NCI-H146 treated with DMSO at 0.1 percent for 48 hours (cell line): Measurements from ENCODE around the gene COL20A1.

ENCODE experiments used
- DNase-seq: peaks from one replicate; lab custom pipeline; 2025; ENCODE audit not compliant: unreplicated experiment; lab: John Stamatoyannopoulos, UW

The COL20A1 gene

DNA sequence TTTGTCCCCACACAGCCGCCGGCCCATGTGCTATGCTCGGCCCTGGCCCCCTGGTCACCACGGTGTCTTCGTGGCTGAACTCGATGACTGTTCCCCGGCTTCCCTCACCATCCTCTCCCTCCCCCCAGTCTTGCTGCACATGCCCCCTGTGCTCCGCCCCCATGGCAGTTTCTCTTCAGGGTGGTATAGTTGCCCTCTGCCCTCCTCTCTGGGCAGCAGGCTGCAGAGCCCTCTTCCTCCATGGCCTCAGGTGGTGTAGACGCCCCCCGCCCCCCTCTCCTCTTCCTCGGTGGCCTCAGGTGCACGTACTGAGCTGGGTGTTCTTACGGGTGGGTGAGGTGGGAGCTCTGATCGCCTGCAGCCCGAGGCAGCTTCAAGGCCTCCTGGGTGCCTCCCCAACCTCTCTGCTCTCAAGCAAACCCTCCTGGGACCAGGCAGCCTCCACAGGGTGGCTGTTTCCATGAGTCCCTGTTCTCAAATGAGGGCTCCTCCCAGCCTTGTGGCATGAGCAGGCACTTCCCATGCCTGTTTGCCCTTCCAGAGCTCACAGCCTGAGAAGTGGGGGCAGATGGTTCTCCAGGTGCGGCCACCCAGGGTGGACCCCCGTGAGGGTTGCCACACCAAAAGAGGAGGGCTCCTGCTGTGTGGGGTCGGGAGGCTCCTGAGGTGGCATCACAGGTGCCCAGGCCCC, 24.8 kb downstream of the COL20A1 start:
- no peak for DNase-seq

DNA sequence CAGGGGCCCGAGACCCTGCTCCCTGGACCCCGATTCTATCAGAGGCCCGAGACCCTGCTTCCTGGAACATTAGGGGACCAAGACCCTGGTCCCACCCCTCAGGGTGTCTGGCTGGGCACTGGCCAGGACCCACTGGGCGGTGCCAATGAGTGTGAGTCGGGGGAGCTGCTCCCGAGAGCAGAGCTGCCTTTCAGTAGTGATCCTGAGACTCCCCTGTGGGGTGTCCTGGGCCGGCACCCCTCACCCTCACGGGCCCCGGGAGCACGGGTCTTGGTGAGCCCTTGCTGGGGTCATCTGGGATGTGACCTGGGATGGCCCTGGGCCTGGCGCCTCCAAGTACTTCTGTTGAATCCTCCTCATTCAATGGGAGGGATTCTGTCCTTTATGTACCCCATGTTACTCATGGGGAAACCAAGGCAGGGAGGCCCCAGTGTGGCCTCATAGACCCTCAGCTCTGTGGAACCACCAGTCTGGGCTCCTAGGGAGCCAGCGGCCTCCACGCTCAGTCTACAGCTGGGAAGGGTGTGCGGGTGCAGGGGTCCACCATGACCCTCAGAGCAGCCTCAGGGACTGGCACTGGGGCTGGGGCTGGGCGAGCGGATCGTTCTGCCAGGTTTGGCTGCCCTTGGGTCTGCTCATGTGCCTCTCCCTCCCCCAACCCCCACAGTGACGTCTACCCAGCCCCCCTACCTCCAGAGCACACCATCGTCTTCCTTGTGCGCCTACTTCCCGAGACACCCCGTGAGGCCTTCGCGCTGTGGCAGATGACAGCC, 25.6 kb downstream of the COL20A1 start:
- DNase-seq, result no peak

DNA sequence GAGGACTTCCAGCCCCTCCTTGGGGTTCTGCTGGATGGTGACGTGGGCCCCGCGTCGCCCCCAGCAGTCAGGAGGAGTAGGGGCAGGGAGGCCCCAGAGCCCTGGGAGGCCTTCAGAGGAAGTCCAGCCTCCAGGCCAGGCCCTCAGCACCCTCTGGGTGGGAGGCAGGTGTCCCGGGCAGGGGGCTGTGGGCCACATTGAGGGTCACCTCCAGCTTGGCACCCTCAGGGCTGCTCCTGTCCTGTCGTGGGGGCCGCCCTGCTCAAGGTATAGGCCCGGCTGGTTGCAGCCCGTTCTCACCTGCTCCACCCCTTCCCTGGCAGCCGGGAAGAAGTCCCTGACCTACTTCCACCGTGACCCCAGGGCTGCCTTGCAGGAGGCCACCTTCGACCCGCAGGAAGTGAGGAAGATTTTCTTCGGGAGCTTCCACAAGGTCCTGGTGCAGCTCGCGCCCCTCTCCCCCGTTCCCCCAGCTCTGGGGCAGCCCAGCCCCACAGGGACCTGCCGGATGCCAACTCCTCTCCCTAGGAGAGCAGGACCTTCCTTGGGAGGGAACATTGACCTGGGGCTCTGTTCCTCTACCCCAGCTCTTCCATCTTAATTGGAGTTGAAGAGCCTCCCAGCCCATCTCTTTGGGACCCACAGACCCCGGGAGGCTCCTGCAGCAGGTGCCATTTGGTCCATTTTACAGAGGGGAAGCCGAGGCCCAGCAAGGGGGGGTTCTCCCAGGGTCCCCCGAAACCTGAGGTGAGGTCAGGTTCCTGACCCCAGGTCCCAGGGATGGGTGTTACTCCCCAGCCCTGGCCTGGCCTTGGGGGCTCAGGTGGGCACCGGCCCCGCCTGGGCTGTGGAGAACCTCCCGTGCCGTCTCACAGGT, 26.4 kb downstream of the COL20A1 start:
- DNase-seq, result no peak

DNA sequence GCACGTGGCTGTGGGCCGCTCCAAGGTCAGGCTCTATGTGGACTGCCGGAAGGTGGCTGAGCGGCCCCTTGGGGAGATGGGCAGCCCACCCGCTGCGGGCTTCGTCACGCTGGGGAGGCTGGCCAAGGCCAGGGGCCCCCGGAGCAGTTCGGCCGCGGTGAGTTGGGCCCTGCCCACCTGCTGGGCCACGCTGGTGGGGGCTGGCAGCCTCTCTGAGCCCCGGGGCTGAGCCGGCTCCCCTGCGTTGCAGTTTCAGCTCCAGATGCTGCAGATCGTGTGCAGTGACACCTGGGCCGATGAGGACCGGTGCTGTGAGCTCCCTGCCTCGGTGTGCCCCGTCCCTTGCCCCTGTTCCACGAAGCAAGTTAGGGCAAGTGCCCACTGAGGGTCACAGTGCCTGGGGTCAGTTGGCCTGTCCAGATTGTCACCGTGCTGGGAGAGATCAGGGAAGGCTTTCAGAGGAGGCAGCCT, 27.1 kb downstream of the COL20A1 start:
- no peak for DNase-seq

DNA sequence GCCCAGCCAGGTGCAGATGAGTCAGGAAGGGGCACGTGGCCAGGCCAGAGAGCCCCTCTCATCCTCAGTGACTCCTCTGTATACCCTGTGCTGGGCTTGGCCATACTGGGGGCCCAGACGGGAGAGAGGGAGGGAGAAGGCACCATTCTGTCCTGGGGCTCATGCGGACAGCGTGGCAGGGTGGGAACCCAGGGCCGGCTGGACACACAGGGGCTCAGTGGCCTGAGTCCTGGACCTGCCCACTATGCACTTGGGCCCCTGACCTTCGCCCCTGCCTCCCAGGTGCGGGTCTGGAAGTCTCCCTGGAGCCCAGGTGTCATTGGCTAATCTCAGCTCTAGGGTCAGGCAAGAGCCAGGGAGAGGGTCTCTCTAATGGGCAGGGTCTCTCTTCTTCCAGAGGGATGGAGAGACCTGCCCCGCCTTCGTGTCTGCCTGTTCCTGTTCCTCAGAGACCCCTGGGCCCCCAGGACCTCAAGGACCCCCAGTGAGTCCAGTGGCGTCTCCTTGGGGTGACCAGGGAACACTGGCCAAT, 27.7 kb downstream of the COL20A1 start:
- no peak for DNase-seq

- no peak for DNase-seq
These were observed 28.3 kb downstream of the COL20A1 start for GRCh38 chr20:63321148-63321831.

GRCh38 chr20:63322146-63322932, 29.4 kb downstream of the COL20A1 start:
- DNase-seq, result no peak

DNA sequence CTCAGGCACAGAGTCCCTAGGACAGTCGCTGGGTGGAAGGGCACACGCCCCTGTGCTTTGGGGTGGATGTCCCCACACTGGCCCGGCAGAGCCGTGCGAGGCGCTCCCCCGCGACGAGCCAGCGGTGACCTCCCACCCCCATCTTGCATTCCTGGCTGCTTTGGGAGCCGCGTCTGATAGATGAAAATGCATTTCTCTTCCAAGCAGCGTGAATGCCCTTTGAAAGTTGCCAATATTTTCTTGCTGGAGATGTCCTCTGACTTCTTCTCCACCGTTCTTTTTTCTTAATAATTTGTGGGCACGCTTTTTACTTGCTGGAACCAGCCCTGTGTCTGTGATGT, 29.9 kb downstream of the COL20A1 start:
- no peak for DNase-seq

GRCh38 chr20:63323357-63323981, 30.5 kb downstream of the COL20A1 start:
- DNase-seq, result no peak

GRCh38 chr20:63325021-63325471, 32.1 kb downstream of the COL20A1 start:
- DNase-seq, result no peak

- DNase-seq, result no peak
These were observed 32.7 kb downstream of the COL20A1 start for GRCh38 chr20:63325554-63326313.

GRCh38 chr20:63326314-63327230, 33.6 kb downstream of the COL20A1 start:
- no peak for DNase-seq

DNA sequence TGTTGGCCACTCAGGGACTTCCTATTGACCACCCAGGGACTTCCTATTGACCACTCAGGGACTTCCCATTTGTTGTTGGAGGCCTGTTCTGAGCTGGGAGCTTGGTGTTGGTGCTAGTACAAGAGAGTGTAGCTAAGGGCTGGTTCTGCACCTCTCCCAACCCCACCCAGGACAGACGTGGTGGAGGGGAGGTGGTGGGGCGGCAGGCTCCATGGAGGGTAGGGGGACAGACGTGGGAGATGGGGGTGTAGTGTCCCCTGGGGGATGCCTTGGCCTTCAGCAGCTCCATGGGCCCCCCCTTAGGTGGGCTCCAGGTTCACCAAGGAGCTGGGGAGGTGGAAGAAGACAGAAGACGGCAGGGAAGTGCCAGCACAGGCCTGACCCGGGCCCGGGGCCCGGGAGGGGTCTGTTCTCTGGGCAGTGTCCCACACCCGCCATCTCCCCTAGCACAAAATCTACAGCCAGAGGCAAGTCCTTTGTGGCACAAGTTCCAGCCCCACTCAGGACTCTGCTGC, 34.3 kb downstream of the COL20A1 start:
- DNase-seq, result no peak

DNA sequence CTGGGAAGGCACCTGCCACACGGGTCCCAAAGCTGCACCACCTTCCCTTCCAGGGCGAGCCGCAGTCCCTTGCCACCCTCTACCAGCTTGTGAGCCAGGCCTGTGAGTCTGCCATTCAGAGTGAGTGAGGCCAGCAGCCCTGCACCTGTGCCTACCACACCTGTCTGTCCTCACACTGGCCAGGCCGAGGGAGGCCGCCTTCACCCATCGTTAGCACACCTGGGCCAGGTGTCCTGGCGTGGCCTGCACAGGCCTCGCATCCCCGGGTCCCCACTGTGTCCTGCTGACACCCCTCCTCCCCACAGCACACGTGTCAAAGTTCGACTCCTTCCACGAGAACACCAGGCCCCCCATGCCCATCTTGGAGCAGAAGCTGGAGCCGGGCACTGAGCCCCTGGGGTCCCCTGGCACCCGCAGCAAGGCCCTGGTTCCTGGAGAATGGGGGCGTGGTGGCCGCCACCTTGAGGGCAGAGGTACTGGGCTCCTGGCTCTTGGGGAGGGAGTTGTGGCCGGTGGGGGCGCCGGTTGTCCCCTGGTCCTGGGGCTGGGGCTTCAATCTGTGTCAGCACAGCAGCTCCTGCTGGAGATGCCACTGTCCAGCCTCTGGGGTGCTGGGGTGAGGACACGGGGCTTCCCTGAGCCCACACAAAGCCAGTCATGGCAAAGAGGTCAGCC, 35.2 kb downstream of the COL20A1 start:
- DNase-seq, result no peak

GRCh38 chr20:63328718-63329275, 35.8 kb downstream of the COL20A1 start:
- no peak for DNase-seq

DNA sequence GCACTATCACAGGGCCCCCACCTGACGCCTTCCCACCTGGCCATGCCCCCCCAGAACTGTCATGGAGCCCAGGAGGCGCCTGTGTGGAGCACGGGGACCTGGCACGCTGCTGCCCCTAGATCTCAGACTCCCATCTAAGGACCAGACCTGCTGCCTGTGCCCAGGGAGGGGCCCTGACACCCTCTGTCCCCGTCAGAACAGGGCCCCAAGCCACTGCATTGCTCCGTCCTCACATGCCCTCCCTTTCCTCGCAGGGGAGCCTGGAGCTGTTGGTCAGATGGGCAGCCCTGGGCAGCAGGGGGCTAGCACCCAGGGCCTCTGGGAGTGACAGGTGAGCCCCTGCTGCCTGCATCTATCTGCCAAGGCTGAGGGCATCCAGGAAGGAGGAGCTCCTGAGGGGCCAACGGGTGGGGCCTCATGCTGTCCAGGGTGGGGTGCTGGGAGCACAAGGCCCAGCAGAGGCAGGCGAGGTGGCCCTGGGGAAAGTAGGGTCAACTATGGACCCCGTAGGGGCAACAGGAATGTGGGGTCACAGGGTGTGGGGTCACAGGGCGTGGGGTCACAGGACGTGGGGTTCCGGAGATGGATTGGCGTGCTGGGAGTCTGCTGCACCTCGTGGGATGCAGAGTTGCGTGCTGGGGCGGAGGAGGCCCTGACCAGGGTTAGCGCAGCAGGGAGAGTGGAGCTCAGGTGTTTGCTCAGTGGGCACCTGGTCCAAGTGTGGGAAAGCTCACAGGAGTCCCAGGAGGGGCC, 36.5 kb downstream of the COL20A1 start:
- no peak for DNase-seq
